SK-N-DZ (cell line): Measurements from ENCODE around the gene IFNA4.
"Not testable (repeated sequence)": the region's sequence is repeated elsewhere in the genome, so short reads cannot be mapped to it uniquely, and the experiment has no call there.

Source experiments
- DNase-seq: peaks from one replicate; pipeline ENCODE4 v3.0.0-alpha.2; 2015; ENCODE audit warnings: low spot score
- small RNA-seq, 2 experiments: library from RNA; depleted of rRNA; stranded (forward); fragments of <200 nt; gene quantifications; one replicate each; pipeline ENCODE3, GENCODE V24; 2014

The IFNA4 gene

GRCh38 chr9:21166560-21166959, 20.8 kb downstream of the IFNA4 start, which contains the start of gene IFNA21:
Gene IFNA21, minus strand, starts transcription at chr9:21166660. Its CDS starts 48 bp downstream, at chr9:21166612.
- DNase-seq: not testable (repeated sequence)

- no peak for DNase-seq
Observed at GRCh38 chr9:21165516-21165915, 21.9 kb downstream of the IFNA4 start.

- DNase-seq: no peak
Observed at GRCh38 chr9:21160178-21160577, 27.2 kb downstream of the IFNA4 start.

GRCh38 chr9:21155501-21155900, 31.9 kb downstream of the IFNA4 start:
- no peak for DNase-seq

- no peak for DNase-seq
Observed at GRCh38 chr9:21154018-21154608, 33.3 kb downstream of the IFNA4 start.

- DNase-seq: no peak
Observed at GRCh38 chr9:21153336-21154017, 33.9 kb downstream of the IFNA4 start.

GRCh38 chr9:21144603-21145002, 42.8 kb downstream of the IFNA4 start:
- DNase-seq: no peak

- DNase-seq: no peak
Observed at GRCh38 chr9:21141427-21141882, 45.9 kb downstream of the IFNA4 start, which contains the start of gene IFNW1. Gene IFNW1, minus strand, starts transcription at chr9:21141832. Its CDS starts 262 bp downstream, at chr9:21141570.

- DNase-seq: no peak
Observed at GRCh38 chr9:21137020-21137419, 50.4 kb downstream of the IFNA4 start.

Small RNAs within 50 kb of the gene (small RNA-seq; reads per million reads assigned to genes)
- 0 reads per million in 2 experiments for gene RF00019
